AG04449 (cell line): ENCODE data around the gene EHHADH.

Experiments
- CTCF ChIA-PET: fragments of 350-600 bp; formaldehyde crosslinking; extraction: SDS; loops from one replicate; lab custom pipeline; 2021; ENCODE audit warnings: antibody characterized with exemption; lab: Yijun Ruan, JAX
- POLR2A ChIA-PET: fragments of 400-600, 350-600 bp; formaldehyde crosslinking; extraction: SDS; loops from one replicate; lab custom pipeline; 2020; ENCODE audit warnings: antibody characterized with exemption, inconsistent platforms; lab: Yijun Ruan, JAX
- DNase-seq: peaks from one replicate; pipeline ENCODE4 v3.0.0-alpha.2; 2010; ENCODE audit warnings: low read depth, low spot score
- H3K4me3 ChIP-seq: 2 replicates; pipeline ENCODE4 v1.5.1; 2011; ENCODE audit warnings: low read depth, mild to moderate bottlenecking, control low read depth, low read length
- TF ChIP-seq, protein P1 (sequence below): IDR thresholded peaks from one replicate; pipeline ENCODE4 v1.5.1; 2011; ENCODE audit warnings: mild to moderate bottlenecking, moderate library complexity, low read length, control low read depth, inconsistent platforms; ENCODE audit not compliant: insufficient read depth; ENCODE audit errors: missing control alignments

The EHHADH gene

DNA sequence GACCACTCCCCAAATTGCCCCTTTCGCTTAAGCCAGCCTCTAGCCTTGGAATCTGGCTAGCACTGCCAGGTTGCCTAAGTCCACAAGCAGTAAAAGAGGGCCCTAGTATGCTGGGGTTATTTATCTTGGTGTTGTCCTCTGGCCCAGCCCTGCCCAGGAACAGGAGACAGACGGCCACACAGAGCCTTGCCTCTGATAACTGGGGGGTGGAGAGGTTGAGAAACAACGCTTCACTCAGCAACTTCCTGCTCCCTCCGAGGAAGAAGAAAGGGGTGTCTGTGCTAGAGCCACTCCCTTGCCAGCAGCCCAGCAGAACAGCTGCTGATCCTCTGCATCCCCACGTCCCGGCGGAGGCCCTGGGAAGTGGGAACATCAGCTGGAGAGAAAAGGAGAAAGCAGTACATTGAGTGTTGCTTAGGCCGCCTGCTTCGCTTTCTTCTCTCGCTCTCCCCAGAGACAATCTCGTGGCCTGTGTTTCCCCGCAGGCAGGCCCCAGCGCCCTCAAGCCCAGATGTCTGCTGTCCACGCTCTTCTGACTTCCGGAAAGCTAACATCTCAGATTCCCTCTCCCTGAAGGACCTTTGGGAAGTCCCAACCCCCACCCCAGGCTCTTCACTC lies 78.4 kb downstream of the EHHADH start:
- DNase-seq, result no peak
- CTCF ChIA-PET, result interaction anchor here (0.9 to 3.8 kb wide), 24 partner anchors 10 to 311 kb away, joined by 3 to 36 read pairs (median 6); partner anchors contain the start of gene C3orf70

DNA sequence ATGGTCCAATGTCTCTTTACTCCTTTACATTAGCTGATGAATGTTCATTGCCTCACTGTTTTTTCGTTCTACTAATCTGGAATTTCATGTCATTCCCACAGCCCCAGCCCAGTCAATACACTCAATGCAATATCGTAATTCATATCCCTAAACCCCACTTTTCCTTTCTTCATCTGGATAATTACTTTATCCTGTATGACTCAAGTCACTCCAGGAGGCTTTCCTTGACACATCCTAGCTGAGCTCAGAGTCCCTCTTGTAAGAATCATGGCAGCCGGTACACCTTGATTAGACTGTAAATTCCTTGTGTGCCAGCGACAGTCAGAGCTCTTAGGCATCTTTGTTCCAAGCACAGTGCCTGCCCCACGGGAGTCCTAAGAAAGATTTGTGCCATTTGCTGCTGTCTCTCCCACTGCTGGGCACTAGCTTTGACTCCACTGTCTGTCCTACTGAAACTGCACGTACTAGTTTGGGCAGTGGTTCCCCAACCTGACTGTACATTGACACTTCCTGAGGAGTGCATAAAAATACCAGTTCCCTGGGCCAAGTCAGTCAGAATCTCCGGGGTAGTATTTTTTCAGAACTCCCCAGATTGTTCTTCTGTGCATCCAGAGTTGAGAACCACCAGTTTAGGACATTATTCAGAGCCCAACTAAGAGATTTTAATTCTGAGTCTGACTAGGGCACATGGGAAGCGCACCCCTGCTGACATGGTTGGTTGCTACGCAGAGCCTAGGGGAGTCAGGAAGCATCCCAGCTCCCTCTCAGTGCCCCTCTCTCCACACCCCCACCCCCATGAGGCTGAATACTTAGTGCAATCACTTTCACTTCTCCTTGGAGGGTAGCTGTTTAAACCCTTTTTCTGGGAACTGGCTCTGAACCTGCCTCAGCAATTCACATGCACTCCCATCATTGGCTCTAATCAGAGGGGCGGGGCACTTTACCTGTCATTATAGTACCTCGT lies 81.5 kb downstream of the EHHADH start:
- CTCF ChIA-PET, result interaction anchor here (1.0 to 1.7 kb wide), 5 partner anchors 11 to 297 kb away, joined by 3 to 4 read pairs (median 3); no protein-coding TSS in a partner anchor
- POLR2A ChIA-PET, result no interaction called here
- DNase-seq, result no peak
- TF ChIP-seq, protein P1, sequence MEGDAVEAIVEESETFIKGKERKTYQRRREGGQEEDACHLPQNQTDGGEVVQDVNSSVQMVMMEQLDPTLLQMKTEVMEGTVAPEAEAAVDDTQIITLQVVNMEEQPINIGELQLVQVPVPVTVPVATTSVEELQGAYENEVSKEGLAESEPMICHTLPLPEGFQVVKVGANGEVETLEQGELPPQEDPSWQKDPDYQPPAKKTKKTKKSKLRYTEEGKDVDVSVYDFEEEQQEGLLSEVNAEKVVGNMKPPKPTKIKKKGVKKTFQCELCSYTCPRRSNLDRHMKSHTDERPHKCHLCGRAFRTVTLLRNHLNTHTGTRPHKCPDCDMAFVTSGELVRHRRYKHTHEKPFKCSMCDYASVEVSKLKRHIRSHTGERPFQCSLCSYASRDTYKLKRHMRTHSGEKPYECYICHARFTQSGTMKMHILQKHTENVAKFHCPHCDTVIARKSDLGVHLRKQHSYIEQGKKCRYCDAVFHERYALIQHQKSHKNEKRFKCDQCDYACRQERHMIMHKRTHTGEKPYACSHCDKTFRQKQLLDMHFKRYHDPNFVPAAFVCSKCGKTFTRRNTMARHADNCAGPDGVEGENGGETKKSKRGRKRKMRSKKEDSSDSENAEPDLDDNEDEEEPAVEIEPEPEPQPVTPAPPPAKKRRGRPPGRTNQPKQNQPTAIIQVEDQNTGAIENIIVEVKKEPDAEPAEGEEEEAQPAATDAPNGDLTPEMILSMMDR, result no peak
- H3K4me3 ChIP-seq, result no peak overlapping the region

More for the DNA sequence above, 78.4 kb downstream of the EHHADH start:
- POLR2A ChIA-PET, result no interaction called here
- TF ChIP-seq, protein P1, result no peak
- H3K4me3 ChIP-seq, result no peak overlapping the region

DNA sequence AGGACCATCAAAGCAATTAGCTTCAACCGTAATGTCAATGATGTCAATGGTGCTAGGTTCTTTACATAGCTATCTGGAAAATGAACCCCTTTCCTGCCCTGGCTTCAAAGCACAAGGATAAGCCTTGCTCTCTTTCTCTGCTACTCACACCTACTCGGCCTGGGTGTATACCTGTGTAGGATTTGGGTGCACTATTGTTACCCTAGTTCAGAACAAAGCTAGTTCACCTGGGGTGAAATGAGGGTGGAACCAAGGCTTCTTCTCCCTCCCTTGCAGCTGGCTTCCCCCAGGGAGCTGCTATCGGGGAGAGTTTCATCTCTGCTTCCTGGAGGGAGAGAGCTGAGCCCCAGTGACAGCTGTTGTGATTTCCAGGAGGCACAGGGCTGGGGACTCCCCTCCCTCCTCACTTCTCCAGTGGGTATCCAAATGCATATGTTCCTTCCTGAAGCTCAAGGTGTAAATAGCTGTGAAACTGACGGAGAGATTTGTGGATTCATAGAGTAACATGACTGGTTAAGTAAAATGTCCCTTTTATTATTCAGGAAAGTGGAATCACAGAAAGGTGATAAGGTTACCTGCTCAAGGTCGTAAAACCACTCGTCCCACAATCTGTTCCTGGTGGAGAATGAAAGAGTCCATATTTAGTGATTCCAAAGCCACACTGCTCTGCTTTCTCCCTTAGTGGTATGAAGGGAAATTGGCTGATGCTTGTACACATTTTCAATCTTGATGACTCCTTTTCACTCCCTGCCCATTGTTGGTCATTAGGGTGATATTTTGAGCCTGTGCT lies 89.2 kb downstream of the EHHADH start:
- DNase-seq, result no peak
- H3K4me3 ChIP-seq, result no peak overlapping the region
- ChIA-PET POLR2A (no interaction called here), CTCF (interaction anchor here (1.6 to 3.5 kb wide), 2 partner anchors 13 to 14 kb away, joined by 5 to 36 read pairs; no protein-coding TSS in a partner anchor)
- TF ChIP-seq, protein P1, result no peak

DNA sequence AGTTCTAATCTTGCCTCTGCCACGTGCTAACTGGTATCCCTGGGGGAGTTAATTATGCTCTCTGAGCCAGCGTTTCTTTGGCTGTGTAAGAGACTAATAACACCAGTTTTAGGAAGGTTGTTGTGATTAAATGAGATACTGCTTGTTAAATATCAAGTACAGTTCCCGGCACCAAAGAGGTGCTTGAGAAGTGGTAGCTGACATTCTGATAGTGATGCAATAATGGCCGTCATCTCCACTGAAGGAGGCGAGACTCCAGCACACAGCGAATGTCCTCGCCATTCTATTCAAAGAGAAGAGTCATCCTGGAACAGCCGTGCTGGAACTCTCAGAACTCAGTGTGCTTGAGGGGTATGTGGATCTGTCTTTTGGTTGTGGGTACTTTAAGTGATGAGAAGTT lies 91.2 kb downstream of the EHHADH start:
- POLR2A ChIA-PET, result no interaction called here
- CTCF ChIA-PET, result interaction anchor here (1.3 to 3.5 kb wide), 3 partner anchors 11 to 25 kb away, joined by 3 to 36 read pairs (median 4); no protein-coding TSS in a partner anchor
- H3K4me3 ChIP-seq, result no peak overlapping the region
- DNase-seq, result no peak
- TF ChIP-seq, protein P1, result no peak

DNA sequence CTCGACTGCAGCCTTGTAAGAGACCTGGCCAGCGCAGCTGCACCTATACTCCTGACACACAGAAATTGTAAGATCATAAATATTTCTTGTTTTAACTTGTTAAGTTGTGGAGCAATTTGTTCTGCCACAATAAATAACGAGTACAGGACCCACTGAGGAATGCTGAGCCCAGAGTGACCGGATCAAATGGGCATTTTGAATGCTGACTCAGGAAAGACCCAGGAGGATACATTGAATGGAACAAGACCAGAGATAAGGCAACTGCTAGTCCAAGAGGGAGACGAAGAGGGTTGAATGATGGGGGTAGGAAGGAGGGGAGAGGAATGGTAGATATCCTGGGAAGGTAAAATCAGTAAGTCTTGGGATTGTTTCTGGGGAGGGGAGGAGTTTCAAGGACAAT lies 92.1 kb downstream of the EHHADH start:
- no peak for DNase-seq
- ChIA-PET CTCF (interaction anchor here (3.5 kb wide), 1 partner anchor 16 kb away, joined by 36 read pairs; no protein-coding TSS in a partner anchor), POLR2A (no interaction called here)
- TF ChIP-seq, protein P1, result no peak
- no peak overlapping the region for H3K4me3 ChIP-seq
